Stomach (tissue), 9 donors: ENCODE measurements around the gene MT1F. TPM values are rescaled to one million over a fixed set of nuclear protein-coding genes. Genes with fewer than 3 reads are reported as not detected.

Experiments
- DNase-seq, 2 donors: peaks; one replicate each; pipeline versions ENCODE4 v3.0.0 to v3.0.0-alpha.2; 2013 to 2019
- H3K27ac ChIP-seq, 5 donors: fragments of 200-600 bp in 4 of 5; sonication (generic) in 4 of 5; one replicate each; pipeline ENCODE4 v1.5.1; 2013 to 2019; ENCODE audit warnings: mild to moderate bottlenecking in 1 of 5, moderate library complexity in 1 of 5
- H3K27me3 ChIP-seq, 3 donors: fragments of 200-600 bp; sonication (generic); one replicate each; pipeline ENCODE4 v1.5.1; 2017 to 2019; ENCODE audit warnings: mixed run types in 1 of 3
- H3K36me3 ChIP-seq, 4 donors: fragments of 200-600 bp; sonication (generic); 1 replicate in 3 of 4; 2 replicates in 1 of 4; pipeline ENCODE4 v1.5.1; 2016 to 2019
- H3K4me1 ChIP-seq, 4 donors: fragments of 200-600 bp; sonication (generic); one replicate each; pipeline ENCODE4 v1.5.1; 2016 to 2019
- H3K4me3 ChIP-seq, 4 donors: fragments of 200-600 bp; sonication (generic) in 3 of 4; one replicate each; pipeline ENCODE4 v1.5.1; 2016 to 2019; ENCODE audit warnings: mild to moderate bottlenecking in 1 of 4
- H3K9me3 ChIP-seq, 4 donors: fragments of 200-600 bp; sonication (generic); one replicate each; pipeline ENCODE4 v1.5.1; 2016 to 2019
- CTCF ChIP-seq, 7 experiments: fragments of 450-650 bp in 4 of 7; fragments of 200-600 bp in 3 of 7; sonication (generic) in 3 of 7; IDR thresholded peaks; one replicate each; pipeline ENCODE4 v1.5.1; 2016 to 2019; ENCODE audit warnings: antibody characterized with exemption in 7 of 7, control low read depth in 2 of 7, mild to moderate bottlenecking in 1 of 7
- EP300 ChIP-seq: sonication (generic); formaldehyde crosslinking; IDR thresholded peaks from one replicate; pipeline ENCODE4 v1.6.1; 2017; ENCODE audit warnings: antibody characterized with exemption
- POLR2A ChIP-seq, 4 donors: fragments of 450-650 bp; IDR thresholded peaks; one replicate each; pipeline ENCODE4 v1.6.1; 2016; ENCODE audit warnings: antibody characterized with exemption in 4 of 4, control low read depth in 2 of 4, mild to moderate bottlenecking in 1 of 4, moderate library complexity in 1 of 4
- POLR2AphosphoS5 ChIP-seq, 3 donors: sonication (generic); formaldehyde crosslinking; IDR thresholded peaks; one replicate each; pipeline ENCODE4 v1.6.1; 2016; ENCODE audit warnings: antibody characterized with exemption in 3 of 3
- WGBS, 5 donors: extraction: QIAGEN DNeasy Blood & Tissue Kit in 3 of 5; methylation state at CpG; one replicate each; pipeline versions ENCODE4 v1.1.5 to v1.1.7; 2013 to 2018; 5-methylcytosine and 5-hydroxymethylcytosine counted together
- intact Hi-C: fragments of 100-400 bp; cut with DNase I; formaldehyde crosslinking; loops from one replicate; pipeline ENCODE4 v1.15.1; 2023; ENCODE audit warnings: low total_unique reads
- polyA plus RNA-seq, 3 donors: library from polyadenylated mRNA; stranded (reverse); fragments of 200-250 nt; gene quantifications; one replicate each; pipeline ENCODE4 v1.2.3, GENCODE V29; 2013
- total RNA-seq, 5 donors: library from RNA; depleted of rRNA; stranded (reverse); fragments of >200 nt; gene quantifications; one replicate each; pipeline versions ENCODE4 v1.1.0 to v1.2.3, GENCODE V29; 2014 to 2016
- donor health status: healthy with polysubstance abuse.
- donor health status: Bipolar disorder and iron deficiency.
- donor health status: healthy.

The MT1F gene
- total and polyA plus RNA-seq, 8 donors, result 7.5 to 225 (median 80.2) TPM; not detected in 2

GRCh38 chr16:56609463-56609921 is 48.3 kb upstream of the MT1F start:
- Histone ChIP-seq H3K27me3 (no peaks in the 10 kb centered on the region), H3K27ac (peak overlapping the region; percentile 88 to 96 (median 92)), H3K9me3 (no peaks in the 10 kb centered on the region), H3K4me1 (peaks cover 35 to 57% (median 52%) of the 10 kb centered on the region in 4 donors), H3K36me3 (no peaks in the 10 kb centered on the region), H3K4me3 (peak overlapping the region; percentile 58 to 78 (median 66))
- TF ChIP-seq POLR2AphosphoS5 (IDR thresholded peaks at IDR 0.05) (peak; percentile 35 to 83 (median 77)), POLR2A (IDR thresholded peaks at IDR 0.05) (no peak), CTCF (IDR thresholded peaks at IDR 0.05) (no peak)
- DNase-seq, result peak; percentile 81 to 95
- WGBS, 5 donors, result 0 to 1% (median 1%) methylated on average over 6 of the region's 6 CpGs
- intact Hi-C loops, result no loop called here

GRCh38 chr16:56610017-56610608 is 47.6 kb upstream of the MT1F start:
- no peaks in the 10 kb centered on the region for H3K9me3 ChIP-seq
- intact Hi-C loops, result no loop called here
- peak overlapping the region; percentile 85 to 96 (median 92) for H3K27ac ChIP-seq
- peak; percentile 47 to 70 for DNase-seq
- peaks cover 35 to 63% (median 52%) of the 10 kb centered on the region in 4 donors for H3K4me1 ChIP-seq
- 17 to 20% (median 18%) methylated on average over 10 of the region's 10 CpGs for WGBS, 5 donors
- no peak for TF ChIP-seq CTCF (IDR thresholded peaks at IDR 0.05)
- TF ChIP-seq EP300, result peak; percentile 67
- peak; percentile 50 to 86 (median 61) for TF ChIP-seq POLR2AphosphoS5 (IDR thresholded peaks at IDR 0.05)
- no peaks in the 10 kb centered on the region for H3K27me3 ChIP-seq
- H3K36me3 ChIP-seq, result no peaks in the 10 kb centered on the region
- H3K4me3 ChIP-seq, result peak overlapping the region; percentile 58 to 78 (median 66)

- peak overlapping the region in 3 of 4 donors; percentile 58 to 78 (median 65) for H3K4me3 ChIP-seq
- intact Hi-C loops, result no loop called here
- 11 to 47% (median 34%) methylated on average over 2 of the region's 2 CpGs for WGBS, 5 donors
These were observed 47.1 kb upstream of the MT1F start for GRCh38 chr16:56610609-56611111.

More at GRCh38 chr16:56610609-56611111, 47.1 kb upstream of the MT1F start:
- Histone ChIP-seq H3K27ac (peak overlapping the region; percentile 85 to 96 (median 92)), H3K27me3 (no peaks in the 10 kb centered on the region), H3K36me3 (no peaks in the 10 kb centered on the region), H3K9me3 (no peaks in the 10 kb centered on the region), H3K4me1 (peaks cover 35 to 69% (median 52%) of the 10 kb centered on the region in 4 donors)
- TF ChIP-seq POLR2A (IDR thresholded peaks at IDR 0.05) (no peak), EP300 (no peak), CTCF (IDR thresholded peaks at IDR 0.05) (no peak), POLR2AphosphoS5 (IDR thresholded peaks at IDR 0.05) (no peak)
- peak in 1 of 2 donors; percentile 41 for DNase-seq
